ENCODE data around the gene P2RX3.

- no peak for TF ChIP-seq CTCF (conservative IDR thresholded peaks at IDR 0.05; ENCODE audit: low read depth in 2 of 2)
- no peak for TF ChIP-seq CREB1 (CRISPR knock-in tag; IDR thresholded peaks at IDR 0.05; ENCODE audit: low read depth)
- TF ChIP-seq ZNF114 (CRISPR knock-in tag; IDR thresholded peaks at IDR 0.05) = no peak
- no peak for TF ChIP-seq POLR2AphosphoS5 (IDR thresholded peaks at IDR 0.05; ENCODE audit: low read depth)
Measured at GRCh38 chr11:57377107-57377506, 39.0 kb downstream of the P2RX3 start.
